HG03108 (cell line): ENCODE data around the gene LGALS8.
"Not testable (repeated sequence)": the region's sequence is repeated elsewhere in the genome, so short reads cannot be mapped to it uniquely, and the experiment has no call there.

ENCODE experiments used
- ATAC-seq: cut with Tn5 transposase; IDR thresholded peaks from one replicate; pipeline ENCODE4 v1.9.1; 2021; ENCODE audit warnings: moderate library complexity; ENCODE audit not compliant: unreplicated experiment

LGALS8 gene

GRCh38 chr1:236540813-236541465, 17.2 kb downstream of the LGALS8 start:
- ATAC-seq, result no peak

GRCh38 chr1:236541710-236542109, 17.9 kb downstream of the LGALS8 start:
- no peak for ATAC-seq

DNA sequence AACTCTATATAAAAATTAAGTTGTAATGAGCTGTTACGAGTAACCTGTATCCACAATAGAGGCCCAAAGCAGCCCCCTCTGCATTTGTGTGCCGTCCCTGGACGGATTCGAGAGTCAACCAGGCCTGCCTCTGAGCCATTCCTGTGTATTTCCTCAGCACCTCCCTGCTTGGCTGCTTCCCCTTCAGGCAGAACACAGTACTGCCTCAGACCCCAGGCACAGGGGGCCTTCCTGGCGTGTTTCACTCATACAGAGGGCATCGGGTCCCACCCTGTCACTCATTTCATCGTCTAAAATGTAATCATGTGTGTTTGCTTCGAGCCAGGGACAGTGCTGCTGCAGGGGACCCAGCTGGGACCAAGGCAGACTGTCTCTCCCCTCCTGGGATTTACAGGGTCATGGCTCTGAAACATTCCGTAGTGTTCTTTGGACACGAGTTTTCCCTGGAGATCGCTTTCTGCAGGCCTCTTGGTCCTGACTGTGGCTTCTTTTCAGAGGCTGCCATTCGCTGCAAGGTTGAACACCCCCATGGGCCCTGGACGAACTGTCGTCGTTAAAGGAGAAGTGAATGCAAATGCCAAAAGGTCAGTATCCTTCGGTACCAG, 19.4 kb downstream of the LGALS8 start:
- no peak for ATAC-seq

DNA sequence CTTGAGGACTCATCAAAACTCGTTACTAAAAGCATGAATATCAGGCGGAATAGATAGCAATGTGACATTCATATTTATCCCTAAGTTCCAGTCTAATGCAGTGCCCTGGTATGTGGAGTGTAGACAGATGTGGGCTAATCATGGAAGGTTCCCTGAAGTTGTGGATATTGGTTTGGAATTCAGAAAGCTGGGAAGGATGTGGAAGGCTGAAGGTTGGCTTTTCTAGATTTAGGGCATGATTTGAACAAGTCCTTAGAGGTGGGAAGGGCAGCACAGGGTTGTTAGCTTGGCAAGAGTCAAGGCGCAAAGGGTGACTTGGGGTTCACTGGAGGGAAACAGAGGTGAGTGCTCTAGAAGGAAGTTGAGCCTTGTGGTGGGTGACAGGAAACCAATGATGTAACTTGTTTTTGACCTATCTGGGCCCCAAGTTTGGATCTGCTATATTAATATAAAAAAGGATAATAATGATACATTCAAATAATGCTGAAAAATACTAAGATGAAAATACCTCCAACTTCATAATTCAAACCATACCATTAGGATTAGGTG, 21.9 kb downstream of the LGALS8 start:
- no peak for ATAC-seq

DNA sequence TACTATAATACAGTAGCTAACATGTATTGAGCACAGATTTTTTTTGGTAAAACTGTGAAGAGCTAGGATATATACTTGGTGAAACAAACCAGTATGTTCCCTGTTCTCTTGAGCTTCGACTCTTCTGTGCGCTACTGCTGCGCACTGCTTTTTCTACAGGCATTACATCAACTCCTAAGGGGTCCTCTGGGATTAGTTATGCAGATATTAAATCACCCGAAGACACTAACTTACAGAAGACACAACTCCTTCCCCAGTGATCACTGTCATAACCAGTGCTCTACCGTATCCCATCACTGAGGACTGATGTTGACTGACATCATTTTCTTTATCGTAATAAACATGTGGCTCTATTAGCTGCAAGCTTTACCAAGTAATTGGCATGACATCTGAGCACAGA, 24.7 kb downstream of the LGALS8 start:
- no peak for ATAC-seq

DNA sequence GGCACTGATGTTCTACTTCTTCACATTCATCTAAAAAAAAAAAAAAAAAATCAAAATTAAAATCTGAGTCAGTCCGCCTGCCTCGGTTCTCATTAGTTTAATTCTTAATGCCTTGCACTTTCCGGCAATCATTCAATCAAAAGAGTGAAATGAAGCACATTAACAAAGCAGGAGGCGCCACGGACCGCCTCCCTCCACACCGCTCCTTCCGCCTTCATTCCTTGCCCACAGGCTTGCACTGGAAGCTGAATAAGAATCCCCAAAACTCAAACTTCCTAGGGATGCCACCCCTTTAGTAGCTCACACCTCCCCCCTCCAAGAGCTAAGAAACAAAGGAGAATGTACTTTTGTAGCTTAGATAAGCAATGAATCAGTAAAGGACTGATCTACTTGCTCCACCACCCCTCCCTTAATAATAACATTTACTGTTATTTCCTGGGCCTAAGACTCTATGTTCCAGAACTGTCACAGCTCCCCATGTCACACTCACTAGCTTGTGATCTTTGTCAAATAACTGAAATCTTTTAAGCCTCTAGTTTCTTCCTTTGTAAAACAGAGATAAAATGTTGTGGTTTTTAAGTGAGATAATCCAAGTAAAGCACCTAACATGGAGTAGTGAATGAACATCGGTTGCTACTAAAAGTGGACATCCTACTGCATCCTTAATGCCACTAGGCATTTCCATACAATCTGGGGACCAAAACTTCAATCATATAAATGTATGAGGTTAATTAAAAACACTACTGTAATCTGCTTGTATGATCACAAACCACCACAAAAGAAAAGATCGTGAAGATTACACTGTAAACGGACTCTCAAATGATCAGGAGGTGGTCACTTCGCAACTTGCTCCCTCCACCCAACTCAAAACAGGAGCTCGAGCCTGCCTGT, 27.4 kb downstream of the LGALS8 start:
- ATAC-seq, result no peak

GRCh38 chr1:236552096-236552495, 28.3 kb downstream of the LGALS8 start:
- no peak for ATAC-seq

GRCh38 chr1:236552901-236553300, 29.1 kb downstream of the LGALS8 start:
- no peak for ATAC-seq

DNA sequence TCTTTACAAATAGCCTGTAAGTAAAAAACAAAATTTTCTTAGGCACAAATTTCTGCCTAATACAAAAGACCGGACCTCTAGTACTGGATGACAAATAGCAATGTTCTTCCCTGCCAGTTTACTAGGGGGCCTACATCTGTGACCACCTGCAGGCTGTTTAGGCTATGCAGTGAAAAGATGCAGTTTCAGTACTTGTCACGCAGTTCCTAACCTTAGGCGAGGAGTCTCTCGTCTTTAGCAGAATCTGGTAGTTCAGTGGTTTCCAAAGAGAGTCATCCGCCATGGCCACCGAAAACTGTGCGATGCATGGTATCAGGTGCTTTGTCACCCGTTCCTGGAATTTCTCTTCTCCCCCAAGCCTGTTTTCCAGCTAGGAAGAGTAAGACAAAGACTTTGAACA, 29.6 kb downstream of the LGALS8 start:
- ATAC-seq, result no peak

- no peak for ATAC-seq
These were observed 32.8 kb downstream of the LGALS8 start for GRCh38 chr1:236556606-236557005.

DNA sequence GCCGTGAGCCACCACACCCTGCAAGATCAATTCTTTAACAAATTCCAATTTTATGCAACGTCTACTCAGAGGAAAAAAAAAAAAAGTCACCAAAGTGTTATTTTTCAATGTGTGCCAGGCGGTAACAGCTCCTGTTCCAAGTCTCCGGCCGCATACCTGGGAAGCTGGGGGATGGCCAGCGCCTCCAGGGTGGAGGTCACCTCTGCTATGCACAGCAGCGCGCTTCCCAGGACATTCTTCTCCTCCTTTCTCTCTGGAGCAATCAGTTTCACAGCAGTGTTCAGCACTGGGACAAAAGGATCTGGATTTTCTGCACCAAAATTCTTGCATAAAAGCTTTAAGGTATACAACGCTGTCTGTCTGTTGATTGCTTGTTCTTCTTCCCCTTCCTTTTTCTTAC, 34.3 kb downstream of the LGALS8 start:
- no peak for ATAC-seq

DNA sequence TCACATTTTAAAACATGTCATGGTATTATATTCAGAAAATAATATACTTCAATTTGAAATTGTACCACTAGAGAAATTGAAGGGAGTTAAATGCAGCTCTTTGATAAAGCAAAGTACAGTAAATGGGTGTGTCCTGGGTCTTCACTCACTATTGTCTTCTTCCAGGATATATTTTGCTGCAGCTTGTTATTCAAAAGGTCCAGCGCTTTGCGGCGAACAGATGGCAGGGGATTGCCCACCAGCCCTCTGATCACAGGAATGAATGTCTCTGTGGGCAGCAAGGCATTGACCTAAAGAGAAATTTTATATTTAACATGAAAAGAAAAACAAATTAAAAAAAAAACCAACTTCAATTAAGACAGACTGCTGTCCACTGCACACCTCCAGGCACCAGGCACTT, 35.1 kb downstream of the LGALS8 start:
- no peak for ATAC-seq

GRCh38 chr1:236560213-236560771, 36.5 kb downstream of the LGALS8 start:
- no peak for ATAC-seq

DNA sequence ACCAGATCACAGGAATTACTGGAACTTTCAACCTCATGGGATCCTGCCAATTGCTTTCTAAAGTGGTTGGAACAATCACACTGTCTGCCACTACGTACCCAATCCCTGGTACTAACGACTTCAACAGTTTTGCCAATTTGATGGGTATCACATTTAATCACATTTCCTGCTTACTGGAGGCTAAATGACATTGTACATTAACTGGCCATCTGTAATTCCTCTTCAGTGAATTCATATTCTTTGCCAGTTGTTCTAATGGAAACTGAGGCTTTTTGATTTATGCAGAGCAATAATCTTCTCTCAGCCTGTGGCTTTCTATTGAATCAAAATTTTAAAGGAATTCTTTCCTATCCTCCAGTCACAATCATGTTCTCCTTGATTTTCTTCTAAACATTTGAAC, 38.2 kb downstream of the LGALS8 start:
- ATAC-seq, result no peak

- no peak for ATAC-seq
These were observed 41.7 kb downstream of the LGALS8 start for GRCh38 chr1:236565530-236565929.

- ATAC-seq, result no peak
These were observed 44.6 kb downstream of the LGALS8 start for GRCh38 chr1:236568285-236568894.

DNA sequence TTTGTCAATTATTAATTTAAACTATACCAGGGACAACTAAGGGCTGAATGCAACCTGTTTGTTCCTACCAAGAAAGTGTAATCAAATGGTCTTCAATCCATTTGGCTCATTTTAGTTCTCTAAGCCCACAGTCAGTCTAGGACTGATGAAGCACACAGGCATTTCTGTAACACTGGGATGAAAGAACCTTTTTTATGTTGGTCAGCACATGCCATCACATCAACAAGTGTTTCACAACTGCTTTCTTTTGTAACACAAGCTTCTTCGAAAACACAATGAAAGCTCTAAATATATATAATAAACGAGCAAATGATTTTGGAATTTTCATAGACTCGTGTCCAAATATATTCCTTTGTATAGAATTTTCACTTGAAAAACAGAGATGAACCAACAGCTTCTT, 51.7 kb downstream of the LGALS8 start:
- no peak for ATAC-seq

DNA sequence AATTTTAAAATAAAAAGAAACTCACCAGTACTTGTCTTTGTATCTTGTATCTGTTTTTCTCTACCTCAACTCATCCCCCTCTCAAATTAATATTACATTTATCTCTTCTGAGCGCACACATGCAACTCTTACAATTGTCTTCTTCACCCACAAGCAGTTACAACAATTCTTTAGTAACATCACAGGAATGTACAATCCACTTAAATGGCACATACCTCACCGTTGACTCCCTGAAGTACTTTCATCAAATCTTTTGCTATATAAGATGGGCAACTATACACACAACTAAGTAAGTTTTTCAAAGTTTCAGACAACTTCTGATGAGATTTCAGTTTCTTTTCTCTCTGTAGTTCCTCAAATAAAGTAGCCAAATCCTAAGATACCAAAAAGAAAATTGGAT, 52.2 kb downstream of the LGALS8 start:
- ATAC-seq, result no peak

DNA sequence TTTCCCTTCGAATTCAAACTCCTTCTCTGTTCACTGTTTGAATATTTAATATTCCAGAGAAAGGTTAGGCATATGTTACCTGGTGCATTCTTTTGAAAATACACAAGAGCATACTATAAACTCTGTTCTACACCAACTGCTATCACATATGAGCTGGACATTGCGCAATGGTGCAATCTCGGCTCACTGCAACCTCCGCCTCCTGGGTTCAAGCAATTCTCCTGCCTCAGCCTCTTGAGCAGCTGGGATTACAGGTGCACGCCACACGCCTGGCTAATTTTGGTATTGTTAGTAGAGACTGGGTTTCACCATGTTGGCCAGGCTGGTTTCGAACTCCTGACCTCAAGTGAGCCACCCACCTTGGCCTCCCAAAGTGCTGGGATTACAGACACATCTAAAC, 53.3 kb downstream of the LGALS8 start:
- not testable (repeated sequence) for ATAC-seq

- ATAC-seq, result no peak
These were observed 54.9 kb downstream of the LGALS8 start for GRCh38 chr1:236578661-236579060.

DNA sequence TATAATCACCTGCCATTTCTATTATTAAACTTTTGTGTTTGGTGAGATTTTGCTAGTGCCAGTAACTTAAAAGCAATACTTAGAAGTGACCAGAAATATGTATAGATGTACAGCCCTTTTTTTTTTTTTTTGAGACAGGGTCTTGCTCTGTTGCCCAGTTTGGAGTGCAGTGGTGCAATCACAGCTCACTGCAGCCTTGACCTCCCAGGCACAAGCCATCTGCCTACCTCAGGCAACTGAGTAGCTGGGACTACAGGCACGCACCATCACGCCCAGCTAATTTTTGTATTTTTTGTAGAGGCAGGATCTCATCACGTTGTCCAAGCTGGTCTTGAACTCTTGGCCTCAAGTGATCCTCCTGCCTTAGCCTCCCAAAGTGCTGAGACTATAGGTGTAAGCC, 56.6 kb downstream of the LGALS8 start:
- not testable (repeated sequence) for ATAC-seq
